H1 (cell line): ENCODE results near the gene GIGYF2. TPM values are rescaled to one million over a fixed set of nuclear protein-coding genes. Genes with fewer than 3 reads are reported as not detected.

Experiments used
- CBX8 ChIP-seq: fragments of 300-800, 300-1000 bp; sonication (generic); IDR thresholded peaks from 2 replicates; pipeline ENCODE4 v1.7.1; 2016; ENCODE audit warnings: low read depth, low read length, borderline replicate concordance
- CEBPB ChIP-seq: IDR thresholded peaks from 2 replicates; pipeline ENCODE4 v1.6.1; 2012; ENCODE audit warnings: low read depth, low read length
- CREB1 ChIP-seq: IDR thresholded peaks from 2 replicates; pipeline ENCODE4 v1.6.1; 2012; ENCODE audit warnings: inconsistent platforms
- FOSL1 ChIP-seq: IDR thresholded peaks from 2 replicates; pipeline ENCODE4 v1.6.1; 2011; ENCODE audit warnings: mild to moderate bottlenecking, low read depth, low read length, moderate library complexity; ENCODE audit not compliant: insufficient read depth
- polyA plus RNA-seq, 7 experiments: library from polyadenylated mRNA; depleted of rRNA in 3 of 7; stranded (reverse) in 5 of 7; unstranded in 2 of 7; fragments of >200 nt in 5 of 7; fragments of 200-250 nt in 2 of 7; gene quantifications; 1 replicate in 5 of 7; 2 replicates in 1 of 7; 4 replicates in 1 of 7; pipeline versions ENCODE4 v1.2.1 to v1.2.3, GENCODE V29; 2011 to 2013; ENCODE audit warnings: missing spikeins in 2 of 7, mixed read lengths in 2 of 7
- total RNA-seq: library from RNA; stranded (reverse); fragmentation: NEBNext Ultra II Directional; extraction: Animal tissue kit (Norgen Biotek cat#: 25700); gene quantifications from 2 replicates; pipeline ENCODE4 v1.2.1, GENCODE V29; 2021

Gene GIGYF2
- total and polyA plus RNA-seq, 2 of the 8 experiments (the other 6 are each of a cell fraction or from before 2014, with no cell fraction given), result 22.3 to 62.0 TPM

DNA sequence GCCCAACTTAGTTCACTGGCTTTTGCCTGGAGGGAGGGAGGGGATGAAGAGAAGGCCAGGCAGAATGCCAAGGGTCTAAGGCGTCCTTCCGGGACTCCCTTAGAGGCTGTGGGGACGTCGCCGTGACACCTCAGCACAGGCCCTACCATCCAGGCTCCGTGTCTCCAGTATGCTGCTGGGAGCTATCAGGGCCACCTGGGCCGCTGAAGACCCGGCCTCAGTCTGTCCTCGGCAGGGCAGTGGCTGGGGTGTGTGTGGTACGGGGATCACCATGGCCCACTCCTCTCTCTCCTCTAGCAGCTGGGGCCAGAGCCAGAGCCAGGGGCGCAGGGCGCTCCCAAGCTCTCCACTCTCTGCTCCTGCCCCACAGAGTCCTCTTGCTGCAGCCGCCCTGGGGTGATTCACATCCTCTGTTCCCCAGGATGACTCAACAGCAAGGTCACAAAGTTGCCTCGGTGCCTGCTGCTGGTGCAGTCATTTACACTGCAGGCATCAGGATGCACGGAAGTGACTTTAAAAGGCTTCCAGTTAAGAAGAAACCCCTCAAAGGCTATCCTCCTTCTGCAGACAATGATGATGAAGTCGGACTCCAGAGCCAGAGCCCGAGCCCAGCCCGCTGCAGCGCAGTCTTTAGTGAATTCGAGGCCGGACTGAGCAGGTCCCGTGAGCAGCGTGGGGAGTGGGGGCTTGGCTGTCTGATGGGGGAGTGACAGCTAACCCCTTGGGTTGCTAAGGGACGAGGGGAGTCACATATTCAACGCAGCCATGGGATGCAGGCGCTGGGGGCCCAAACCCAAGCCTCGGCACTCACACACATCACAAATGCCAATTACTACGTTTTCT, 204.8 kb downstream of the GIGYF2 start (continued):
- TF ChIP-seq CEBPB (no peak), FOSL1 (no peak), CREB1 (no peak), CBX8 (no peak)
